DOHH2 (cell line): ENCODE results near the gene PEAR1.

Experiments
- H3F3A ChIP-seq: fragments of 200-600 bp; sonication (generic), shearing (Covaris generic); 2 replicates; pipeline ENCODE4 v1.6.0; 2016; ENCODE audit warnings: antibody characterized with exemption, mild to moderate bottlenecking; ENCODE audit not compliant: control insufficient read depth, insufficient read depth
- H3K27ac ChIP-seq: fragments of 200-600 bp; sonication (generic); 2 replicates; pipeline ENCODE4 v1.5.1; 2014; ENCODE audit warnings: low read depth, mild to moderate bottlenecking, low read length, moderate library complexity
- H3K27me3 ChIP-seq: fragments of 200-600 bp; sonication (generic); 2 replicates; pipeline ENCODE4 v1.6.1; 2014; ENCODE audit warnings: mild to moderate bottlenecking, low read length, mixed read lengths; ENCODE audit not compliant: control insufficient read depth
- H3K36me3 ChIP-seq: fragments of 200-600 bp; sonication (generic); 2 replicates; pipeline ENCODE4 v1.6.1; 2014; ENCODE audit warnings: mild to moderate bottlenecking, low read length, moderate library complexity, mixed read lengths; ENCODE audit not compliant: control insufficient read depth
- H3K4me1 ChIP-seq: fragments of 200-600 bp; sonication (generic); 2 replicates; pipeline ENCODE4 v1.6.1; 2014; ENCODE audit warnings: mild to moderate bottlenecking, low read length, mixed read lengths; ENCODE audit not compliant: control insufficient read depth
- H3K4me2 ChIP-seq: fragments of 200-600 bp; sonication (generic); 2 replicates; pipeline ENCODE4 v1.6.0; 2014; ENCODE audit warnings: mild to moderate bottlenecking, low read length, moderate library complexity
- H3K4me3 ChIP-seq: fragments of 200-600 bp; sonication (generic); 2 replicates; pipeline ENCODE4 v1.5.1; 2014; ENCODE audit warnings: mild to moderate bottlenecking, low read length, mixed read lengths
- H3K79me2 ChIP-seq: fragments of 200-600 bp; sonication (generic); 2 replicates; pipeline ENCODE4 v1.6.1; 2014; ENCODE audit warnings: mild to moderate bottlenecking, low read length, mixed read lengths; ENCODE audit not compliant: control insufficient read depth
- H3K9me2 ChIP-seq: fragments of 200-600 bp; sonication (generic); replicated peaks from 2 replicates; pipeline ENCODE4 v1.6.1; 2014; ENCODE audit warnings: mild to moderate bottlenecking, low read length, mixed read lengths; ENCODE audit not compliant: control insufficient read depth
- H3K9me3 ChIP-seq: fragments of 200-600 bp; sonication (generic); 2 replicates; pipeline ENCODE4 v1.6.1; 2014; ENCODE audit warnings: antibody characterized with exemption, low read length, mixed read lengths; ENCODE audit not compliant: control insufficient read depth, insufficient read depth
- H4K20me1 ChIP-seq: fragments of 200-600 bp; sonication (generic); 2 replicates; pipeline ENCODE4 v1.6.0; 2014; ENCODE audit warnings: low read depth, mild to moderate bottlenecking, antibody characterized with exemption, low read length, moderate library complexity; ENCODE audit not compliant: control insufficient read depth, insufficient read depth
- EZH2phosphoT487 ChIP-seq: fragments of 200-600 bp; sonication (generic); IDR thresholded peaks from 2 replicates; pipeline ENCODE4 v1.6.1; 2017; ENCODE audit warnings: borderline replicate concordance, mild to moderate bottlenecking, antibody characterized with exemption, low read length, moderate library complexity, mixed read lengths
- TF ChIP-seq, protein P1 (sequence below): fragments of 200-600 bp; sonication (generic); IDR thresholded peaks from one replicate; pipeline ENCODE4 v1.5.1; 2014; ENCODE audit warnings: antibody characterized with exemption, mild to moderate bottlenecking, low read depth, low read length; ENCODE audit not compliant: poor library complexity, severe bottlenecking

PEAR1 gene

DNA sequence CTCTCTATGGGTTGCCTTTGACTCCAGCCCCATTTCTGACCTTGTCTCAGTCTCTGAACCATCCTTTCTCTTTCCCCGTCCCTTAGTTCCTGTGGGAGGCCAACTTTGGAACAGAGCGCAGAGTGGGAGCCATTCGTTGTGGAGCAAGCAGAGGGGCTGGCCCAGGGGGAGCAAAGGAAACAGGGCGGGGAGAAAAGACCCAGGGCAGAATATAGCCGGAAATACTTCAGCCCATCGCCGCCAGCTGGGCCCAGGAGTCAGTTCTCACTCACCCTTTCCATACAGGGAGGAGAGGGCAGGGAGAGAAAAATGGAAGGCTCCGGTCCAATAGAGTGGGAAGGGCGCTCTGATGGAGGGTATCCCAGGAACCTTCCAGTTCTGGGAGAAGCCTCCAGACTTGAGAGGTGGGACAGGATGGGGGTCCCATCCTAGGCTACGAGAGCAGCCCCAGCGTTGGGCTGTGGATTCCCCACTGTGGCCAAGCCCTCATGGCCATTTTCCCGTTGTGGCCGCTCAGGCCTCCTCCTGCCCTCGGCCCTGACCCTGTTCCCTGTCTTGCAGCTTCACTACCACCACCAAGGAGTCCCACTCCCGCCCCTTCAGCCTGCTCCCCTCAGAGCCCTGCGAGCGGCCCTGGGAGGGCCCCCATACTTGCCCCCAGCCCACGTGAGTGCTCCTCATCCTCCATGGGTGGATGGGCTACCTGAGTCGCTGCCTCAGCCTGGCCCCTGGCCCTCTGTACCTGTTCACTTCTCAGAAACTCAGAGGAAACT is 10.9 kb downstream of the PEAR1 start:
- no peak overlapping the region for H3K4me3 ChIP-seq
- H3K27ac ChIP-seq: no peak overlapping the region
- no peaks in the 10 kb centered on the region for H3K4me1 ChIP-seq
- peaks cover 10% of the 10 kb centered on the region for H3K27me3 ChIP-seq
- no peaks in the 10 kb centered on the region for H3F3A ChIP-seq
- H3K9me2 ChIP-seq: no peaks in the 10 kb centered on the region
- H3K4me2 ChIP-seq: no peak overlapping the region
- no peak for TF ChIP-seq EZH2phosphoT487
- TF ChIP-seq, protein P1, sequence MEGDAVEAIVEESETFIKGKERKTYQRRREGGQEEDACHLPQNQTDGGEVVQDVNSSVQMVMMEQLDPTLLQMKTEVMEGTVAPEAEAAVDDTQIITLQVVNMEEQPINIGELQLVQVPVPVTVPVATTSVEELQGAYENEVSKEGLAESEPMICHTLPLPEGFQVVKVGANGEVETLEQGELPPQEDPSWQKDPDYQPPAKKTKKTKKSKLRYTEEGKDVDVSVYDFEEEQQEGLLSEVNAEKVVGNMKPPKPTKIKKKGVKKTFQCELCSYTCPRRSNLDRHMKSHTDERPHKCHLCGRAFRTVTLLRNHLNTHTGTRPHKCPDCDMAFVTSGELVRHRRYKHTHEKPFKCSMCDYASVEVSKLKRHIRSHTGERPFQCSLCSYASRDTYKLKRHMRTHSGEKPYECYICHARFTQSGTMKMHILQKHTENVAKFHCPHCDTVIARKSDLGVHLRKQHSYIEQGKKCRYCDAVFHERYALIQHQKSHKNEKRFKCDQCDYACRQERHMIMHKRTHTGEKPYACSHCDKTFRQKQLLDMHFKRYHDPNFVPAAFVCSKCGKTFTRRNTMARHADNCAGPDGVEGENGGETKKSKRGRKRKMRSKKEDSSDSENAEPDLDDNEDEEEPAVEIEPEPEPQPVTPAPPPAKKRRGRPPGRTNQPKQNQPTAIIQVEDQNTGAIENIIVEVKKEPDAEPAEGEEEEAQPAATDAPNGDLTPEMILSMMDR: no peak
- no peaks in the 10 kb centered on the region for H4K20me1 ChIP-seq
- H3K36me3 ChIP-seq: no peaks in the 10 kb centered on the region
- no peaks in the 10 kb centered on the region for H3K9me3 ChIP-seq
- H3K79me2 ChIP-seq: no peaks in the 10 kb centered on the region

DNA sequence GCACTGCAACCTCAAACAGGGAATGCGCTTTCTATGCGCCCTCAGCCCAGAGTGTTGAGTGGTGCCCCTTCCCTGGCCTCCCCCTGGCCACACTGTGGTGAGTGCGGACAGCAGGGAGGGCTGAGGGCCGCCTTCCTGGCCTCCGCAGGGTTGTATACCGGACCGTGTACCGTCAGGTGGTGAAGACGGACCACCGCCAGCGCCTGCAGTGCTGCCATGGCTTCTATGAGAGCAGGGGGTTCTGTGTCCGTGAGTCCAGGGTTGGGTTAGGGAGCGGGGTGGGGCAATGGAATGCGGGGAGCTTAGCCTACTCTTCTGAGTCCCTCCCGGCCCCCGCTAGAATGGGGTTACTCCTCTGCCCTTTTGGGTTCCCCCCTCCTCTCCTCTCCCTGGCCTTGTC is 11.7 kb downstream of the PEAR1 start:
- Histone ChIP-seq H3K79me2 (no peaks in the 10 kb centered on the region), H3K9me2 (no peaks in the 10 kb centered on the region), H3F3A (no peaks in the 10 kb centered on the region), H3K27ac (no peak overlapping the region), H3K27me3 (0 out of 2 replicates have a peak, but pooled peaks cover 4% of the 10 kb centered on the region), H3K4me1 (no peaks in the 10 kb centered on the region), H4K20me1 (no peaks in the 10 kb centered on the region), H3K4me3 (no peak overlapping the region), H3K9me3 (no peaks in the 10 kb centered on the region), H3K36me3 (no peaks in the 10 kb centered on the region), H3K4me2 (no peak overlapping the region)
- TF ChIP-seq, protein P1: no peak
- TF ChIP-seq EZH2phosphoT487: no peak

DNA sequence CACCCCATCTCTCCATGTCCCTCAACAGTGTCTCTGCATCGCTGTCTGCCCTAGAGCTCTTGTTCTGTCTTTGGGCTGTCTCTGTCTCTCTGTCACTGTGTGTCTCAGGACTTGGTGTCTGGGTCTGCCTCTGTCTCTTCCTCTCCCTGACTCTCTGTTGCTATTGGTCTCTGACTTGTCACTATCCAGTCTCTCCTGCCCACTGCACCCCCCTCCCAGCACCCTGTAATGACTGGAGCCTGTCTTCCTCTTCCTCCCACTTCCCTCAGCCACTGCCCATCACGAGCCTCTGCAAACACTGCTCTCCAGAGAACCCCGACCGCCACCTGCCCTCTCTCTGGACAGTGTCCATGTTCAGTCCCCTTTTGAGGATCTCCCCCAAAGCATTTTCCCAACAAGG is 12.1 kb downstream of the PEAR1 start:
- Histone ChIP-seq H3K79me2 (no peaks in the 10 kb centered on the region), H3K27me3 (0 out of 2 replicates have a peak, but pooled peaks cover 6% of the 10 kb centered on the region), H3K9me2 (no peaks in the 10 kb centered on the region), H3K36me3 (no peaks in the 10 kb centered on the region), H3K4me3 (no peak overlapping the region), H3K27ac (no peak overlapping the region), H3K4me1 (no peaks in the 10 kb centered on the region), H3F3A (no peaks in the 10 kb centered on the region), H4K20me1 (no peaks in the 10 kb centered on the region), H3K4me2 (no peak overlapping the region), H3K9me3 (no peaks in the 10 kb centered on the region)
- no peak for TF ChIP-seq EZH2phosphoT487
- TF ChIP-seq, protein P1: no peak
